ENCODE measurements around the gene TMEM37.

The TMEM37 gene

GRCh38 chr2:119440873-119441272 lies 9.2 kb downstream of the TMEM37 start:
- ATAC-seq (replicated peaks; ENCODE audit: extremely low read depth, poor library complexity, severe bottlenecking) (no peak), DNase-seq (ENCODE audit: low spot score in 2 of 2) (no peak)
- Mint-ChIP-seq H3K36me3 (ENCODE audit: insufficient read depth) (no peaks in the 10 kb centered on the region), H3K9me3 (no peaks in the 10 kb centered on the region), H3K27ac (ENCODE audit: low read depth) (no peak overlapping the region), H3K4me1 (no peaks in the 10 kb centered on the region), H3K4me3 (no peak overlapping the region), H3K27me3 (peaks cover 30% of the 10 kb centered on the region)

GRCh38 chr2:119441376-119442225 lies 9.9 kb downstream of the TMEM37 start:
- Mint-ChIP-seq H3K27me3 (peaks cover 29% of the 10 kb centered on the region), H3K27ac (ENCODE audit: low read depth) (no peak overlapping the region), H3K4me3 (no peak overlapping the region), H3K9me3 (no peaks in the 10 kb centered on the region), H3K4me1 (no peaks in the 10 kb centered on the region), H3K36me3 (ENCODE audit: insufficient read depth) (no peaks in the 10 kb centered on the region)
- no peak for ATAC-seq (replicated peaks; ENCODE audit: extremely low read depth, poor library complexity, severe bottlenecking)
- no peak for DNase-seq (ENCODE audit: low spot score in 2 of 2)

- Mint-ChIP-seq H3K9me3 (no peaks in the 10 kb centered on the region), H3K27me3 (peaks cover 36% of the 10 kb centered on the region), H3K4me3 (no peak overlapping the region), H3K36me3 (ENCODE audit: insufficient read depth) (no peaks in the 10 kb centered on the region), H3K4me1 (no peaks in the 10 kb centered on the region), H3K27ac (ENCODE audit: low read depth) (no peak overlapping the region)
- ATAC-seq (replicated peaks; ENCODE audit: extremely low read depth, poor library complexity, severe bottlenecking) (no peak), DNase-seq (ENCODE audit: low spot score in 2 of 2) (no peak)
Measured at GRCh38 chr2:119442226-119442619, 10.6 kb downstream of the TMEM37 start.

GRCh38 chr2:119442850-119443249 lies 11.2 kb downstream of the TMEM37 start:
- Mint-ChIP-seq H3K9me3 (no peaks in the 10 kb centered on the region), H3K27me3 (peaks cover 38% of the 10 kb centered on the region), H3K27ac (ENCODE audit: low read depth) (no peak overlapping the region), H3K4me1 (no peaks in the 10 kb centered on the region), H3K4me3 (no peak overlapping the region), H3K36me3 (ENCODE audit: insufficient read depth) (no peaks in the 10 kb centered on the region)
- DNase-seq (ENCODE audit: low spot score in 2 of 2) = no peak
- no peak for ATAC-seq (replicated peaks; ENCODE audit: extremely low read depth, poor library complexity, severe bottlenecking)

- ATAC-seq (replicated peaks; ENCODE audit: extremely low read depth, poor library complexity, severe bottlenecking) = no peak
Measured at GRCh38 chr2:119446037-119446436, 14.4 kb downstream of the TMEM37 start.

GRCh38 chr2:119448427-119449141 lies 16.9 kb downstream of the TMEM37 start:
- H3K4me1 Mint-ChIP-seq = no peaks in the 10 kb centered on the region
- H3K27ac Mint-ChIP-seq (ENCODE audit: low read depth) = no peak overlapping the region
- no peaks in the 10 kb centered on the region for H3K9me3 Mint-ChIP-seq
- ATAC-seq (replicated peaks; ENCODE audit: extremely low read depth, poor library complexity, severe bottlenecking) (no peak), DNase-seq (ENCODE audit: low spot score in 2 of 2) (no peak)
- H3K27me3 Mint-ChIP-seq = peaks cover 72% of the 10 kb centered on the region
- H3K36me3 Mint-ChIP-seq (ENCODE audit: insufficient read depth) = peaks cover 2% of the 10 kb centered on the region
- H3K4me3 Mint-ChIP-seq = no peak overlapping the region

More at GRCh38 chr2:119446037-119446436, 14.4 kb downstream of the TMEM37 start:
- H3K27ac Mint-ChIP-seq (ENCODE audit: low read depth) = no peak overlapping the region
- H3K4me3 Mint-ChIP-seq = no peak overlapping the region
- H3K9me3 Mint-ChIP-seq = no peaks in the 10 kb centered on the region
- no peak for DNase-seq (ENCODE audit: low spot score in 2 of 2)
- no peaks in the 10 kb centered on the region for H3K36me3 Mint-ChIP-seq (ENCODE audit: insufficient read depth)
- H3K4me1 Mint-ChIP-seq = no peaks in the 10 kb centered on the region
- H3K27me3 Mint-ChIP-seq = peaks cover 46% of the 10 kb centered on the region

- no peak for DNase-seq (ENCODE audit: low spot score in 2 of 2)
- no peak overlapping the region for H3K27ac Mint-ChIP-seq (ENCODE audit: low read depth)
- no peak overlapping the region for H3K4me3 Mint-ChIP-seq
- peaks cover 2% of the 10 kb centered on the region for H3K36me3 Mint-ChIP-seq (ENCODE audit: insufficient read depth)
- ATAC-seq (replicated peaks; ENCODE audit: extremely low read depth, poor library complexity, severe bottlenecking) = no peak
- H3K9me3 Mint-ChIP-seq = no peaks in the 10 kb centered on the region
- H3K4me1 Mint-ChIP-seq = no peaks in the 10 kb centered on the region
- H3K27me3 Mint-ChIP-seq = peaks cover 78% of the 10 kb centered on the region
Measured at GRCh38 chr2:119449521-119449920, 17.9 kb downstream of the TMEM37 start.

- H3K4me3 Mint-ChIP-seq = no peak overlapping the region
- ATAC-seq (replicated peaks; ENCODE audit: extremely low read depth, poor library complexity, severe bottlenecking) = no peak
- H3K27me3 Mint-ChIP-seq = peaks cover 89% of the 10 kb centered on the region
- no peak for DNase-seq (ENCODE audit: low spot score in 2 of 2)
- no peaks in the 10 kb centered on the region for H3K4me1 Mint-ChIP-seq
- H3K36me3 Mint-ChIP-seq (ENCODE audit: insufficient read depth) = peaks cover 2% of the 10 kb centered on the region
- no peaks in the 10 kb centered on the region for H3K9me3 Mint-ChIP-seq
- no peak overlapping the region for H3K27ac Mint-ChIP-seq (ENCODE audit: low read depth)
Measured at GRCh38 chr2:119451336-119452050, 19.8 kb downstream of the TMEM37 start.

GRCh38 chr2:119453972-119454593 lies 22.4 kb downstream of the TMEM37 start:
- Mint-ChIP-seq H3K4me3 (no peak overlapping the region), H3K27ac (ENCODE audit: low read depth) (no peak overlapping the region), H3K4me1 (no peaks in the 10 kb centered on the region)

GRCh38 chr2:119455066-119455718 lies 23.5 kb downstream of the TMEM37 start:
- H3K27me3 Mint-ChIP-seq = peaks cover 57% of the 10 kb centered on the region
- no peak for DNase-seq (ENCODE audit: low spot score in 2 of 2)
- no peak for ATAC-seq (replicated peaks; ENCODE audit: extremely low read depth, poor library complexity, severe bottlenecking)
- no peak overlapping the region for H3K27ac Mint-ChIP-seq (ENCODE audit: low read depth)
- H3K36me3 Mint-ChIP-seq (ENCODE audit: insufficient read depth) = peaks cover 2% of the 10 kb centered on the region
- no peak overlapping the region for H3K4me3 Mint-ChIP-seq
- no peaks in the 10 kb centered on the region for H3K4me1 Mint-ChIP-seq
- no peaks in the 10 kb centered on the region for H3K9me3 Mint-ChIP-seq

More at GRCh38 chr2:119453972-119454593, 22.4 kb downstream of the TMEM37 start:
- no peak for ATAC-seq (replicated peaks; ENCODE audit: extremely low read depth, poor library complexity, severe bottlenecking)
- DNase-seq (ENCODE audit: low spot score in 2 of 2) = no peak
- H3K27me3 Mint-ChIP-seq = peaks cover 67% of the 10 kb centered on the region
- no peaks in the 10 kb centered on the region for H3K9me3 Mint-ChIP-seq
- peaks cover 2% of the 10 kb centered on the region for H3K36me3 Mint-ChIP-seq (ENCODE audit: insufficient read depth)

GRCh38 chr2:119460076-119460475 lies 28.4 kb downstream of the TMEM37 start:
- ATAC-seq (replicated peaks; ENCODE audit: extremely low read depth, poor library complexity, severe bottlenecking) = no peak
- H3K4me3 Mint-ChIP-seq = no peak overlapping the region
- no peaks in the 10 kb centered on the region for H3K36me3 Mint-ChIP-seq (ENCODE audit: insufficient read depth)
- H3K27me3 Mint-ChIP-seq = peaks cover 13% of the 10 kb centered on the region
- DNase-seq (ENCODE audit: low spot score in 2 of 2) = no peak
- H3K4me1 Mint-ChIP-seq = no peaks in the 10 kb centered on the region
- no peaks in the 10 kb centered on the region for H3K9me3 Mint-ChIP-seq
- H3K27ac Mint-ChIP-seq (ENCODE audit: low read depth) = no peak overlapping the region

- no peaks in the 10 kb centered on the region for H3K36me3 Mint-ChIP-seq (ENCODE audit: insufficient read depth)
- no peak for ATAC-seq (replicated peaks; ENCODE audit: extremely low read depth, poor library complexity, severe bottlenecking)
- H3K4me3 Mint-ChIP-seq = no peak overlapping the region
- no peaks in the 10 kb centered on the region for H3K9me3 Mint-ChIP-seq
- no peaks in the 10 kb centered on the region for H3K4me1 Mint-ChIP-seq
- no peak overlapping the region for H3K27ac Mint-ChIP-seq (ENCODE audit: low read depth)
- no peaks in the 10 kb centered on the region for H3K27me3 Mint-ChIP-seq
- DNase-seq (ENCODE audit: low spot score in 2 of 2) = no peak
Measured at GRCh38 chr2:119461811-119462210, 30.2 kb downstream of the TMEM37 start.
